ENCODE data around the gene CRISPLD2. TPM values are rescaled to one million over a fixed set of nuclear protein-coding genes. Genes with fewer than 3 reads are reported as not detected.
A peak's percentile ranks its signal among the peaks of the same experiment; 100 is the strongest.

Gene CRISPLD2
- total RNA-seq, 1 experiment from 2014 or later, result 2.0 TPM

DNA sequence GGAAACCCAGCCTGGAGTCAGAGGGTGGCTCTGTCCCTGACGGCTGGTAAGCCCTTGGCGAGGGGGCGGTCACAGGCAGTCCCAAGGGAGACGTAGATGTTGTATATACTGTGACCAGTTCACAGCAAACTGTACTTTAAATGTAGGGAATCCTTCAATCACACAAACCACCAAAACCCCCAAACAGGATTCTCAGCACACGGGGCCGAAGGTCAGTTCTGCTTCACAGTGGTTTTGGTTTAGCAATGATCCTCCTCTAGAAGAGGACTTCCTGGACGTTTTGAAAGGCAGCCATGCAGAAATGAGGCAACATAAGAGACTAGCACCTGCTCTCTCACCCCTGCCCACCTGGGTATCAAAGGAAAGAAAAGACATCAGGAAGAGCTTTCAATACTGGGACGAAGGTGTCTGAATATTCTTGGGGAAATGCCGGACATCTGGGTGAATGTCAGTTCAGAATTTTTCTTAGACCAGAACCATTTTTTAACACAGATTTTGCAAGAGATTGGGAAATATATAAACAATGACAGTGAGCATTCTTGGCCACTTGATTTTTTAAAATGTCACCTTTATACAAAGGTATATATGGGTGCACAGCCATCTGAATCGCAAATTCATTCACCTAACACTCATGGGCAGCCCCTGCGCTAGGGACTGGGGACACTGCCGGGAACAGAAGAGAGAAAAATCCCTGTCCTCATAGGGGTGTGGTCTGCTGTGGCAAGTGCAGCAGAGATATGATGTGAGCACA lies 74.2 kb downstream of the CRISPLD2 start:
- no peaks in the 10 kb centered on the region for H3K27me3 ChIP-seq (ENCODE audit: control insufficient read depth, insufficient read depth, low read length)
- H3K4me3 ChIP-seq (ENCODE audit: insufficient read depth, low read depth, low read length), result no peak overlapping the region
- H3K36me3 ChIP-seq (replicated peaks; ENCODE audit: control insufficient read depth, insufficient read depth, low read length), result no peaks in the 10 kb centered on the region
- DNase-seq, result no peak

DNA sequence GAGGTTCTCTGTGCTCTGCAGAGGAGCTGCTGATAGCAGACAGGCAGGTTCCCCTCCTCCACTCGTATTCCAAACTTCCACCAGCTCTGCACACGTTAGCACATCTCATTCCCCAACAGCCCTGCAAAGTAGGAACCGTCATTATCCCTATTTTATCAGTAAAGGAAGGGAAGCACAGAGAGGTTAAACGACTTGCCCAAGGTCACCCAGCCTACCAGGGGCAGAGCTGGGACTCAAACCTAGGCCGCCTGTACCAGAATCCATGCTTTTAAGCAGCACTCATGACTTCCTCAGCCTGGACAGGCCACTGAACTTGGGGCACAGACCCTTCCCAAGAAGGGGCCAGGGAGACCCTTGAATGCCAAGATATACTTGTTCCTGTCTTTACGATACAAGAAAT lies 75.2 kb downstream of the CRISPLD2 start:
- H3K4me3 ChIP-seq (ENCODE audit: insufficient read depth, low read depth, low read length), result no peak overlapping the region
- H3K27me3 ChIP-seq (ENCODE audit: control insufficient read depth, insufficient read depth, low read length), result no peaks in the 10 kb centered on the region
- no peaks in the 10 kb centered on the region for H3K36me3 ChIP-seq (replicated peaks; ENCODE audit: control insufficient read depth, insufficient read depth, low read length)
- no peak for DNase-seq

DNA sequence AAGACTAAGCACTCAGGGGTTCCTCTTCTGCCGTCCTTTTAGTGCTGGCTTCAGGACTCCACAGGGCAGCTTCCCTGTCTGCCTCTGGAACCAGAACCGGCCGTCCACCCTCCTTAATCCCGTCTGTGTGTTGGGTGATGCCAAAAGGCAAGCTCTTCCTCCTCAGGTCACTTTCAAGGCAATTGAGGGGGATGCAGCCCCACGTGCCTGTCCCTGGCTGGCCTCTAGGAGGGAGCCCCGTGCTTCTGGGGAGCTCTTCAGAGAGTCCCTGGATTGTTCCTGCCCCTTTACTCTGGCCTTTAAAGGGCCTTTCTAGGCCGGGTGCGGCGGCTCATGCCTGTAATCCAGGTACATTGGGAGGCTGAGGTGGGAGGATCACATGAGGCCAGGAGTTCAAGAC lies 77.1 kb downstream of the CRISPLD2 start:
- Histone ChIP-seq H3K27me3 (ENCODE audit: control insufficient read depth, insufficient read depth, low read length) (no peaks in the 10 kb centered on the region), H3K36me3 (replicated peaks; ENCODE audit: control insufficient read depth, insufficient read depth, low read length) (no peaks in the 10 kb centered on the region), H3K4me3 (ENCODE audit: insufficient read depth, low read depth, low read length) (no peak overlapping the region)
- no peak for DNase-seq

DNA sequence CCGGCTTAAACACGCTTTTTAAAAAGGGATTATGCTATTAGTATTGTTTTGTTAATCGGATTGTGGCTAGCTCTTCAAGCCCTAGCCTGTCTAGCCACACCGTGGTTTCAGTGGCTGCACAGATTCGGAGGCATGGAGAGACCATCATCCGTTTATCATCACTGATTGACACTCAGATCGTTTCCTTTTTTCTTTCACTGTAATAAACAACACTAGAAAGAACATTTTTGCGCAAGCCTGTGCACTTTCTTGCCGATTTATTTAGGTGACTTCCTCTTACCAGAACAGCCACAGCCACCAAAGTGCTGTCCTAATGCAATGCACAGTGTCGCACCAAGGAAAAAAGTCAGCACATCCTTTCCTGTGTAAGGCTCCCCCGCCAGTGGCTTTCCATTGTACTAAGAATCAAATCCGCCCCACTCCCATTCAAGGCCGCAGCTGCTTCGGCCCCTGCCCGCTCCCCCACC lies 78.2 kb downstream of the CRISPLD2 start:
- no peaks in the 10 kb centered on the region for H3K36me3 ChIP-seq (replicated peaks; ENCODE audit: control insufficient read depth, insufficient read depth, low read length)
- H3K27me3 ChIP-seq (ENCODE audit: control insufficient read depth, insufficient read depth, low read length), result no peaks in the 10 kb centered on the region
- no peak for DNase-seq
- H3K4me3 ChIP-seq (ENCODE audit: insufficient read depth, low read depth, low read length), result no peak overlapping the region

DNA sequence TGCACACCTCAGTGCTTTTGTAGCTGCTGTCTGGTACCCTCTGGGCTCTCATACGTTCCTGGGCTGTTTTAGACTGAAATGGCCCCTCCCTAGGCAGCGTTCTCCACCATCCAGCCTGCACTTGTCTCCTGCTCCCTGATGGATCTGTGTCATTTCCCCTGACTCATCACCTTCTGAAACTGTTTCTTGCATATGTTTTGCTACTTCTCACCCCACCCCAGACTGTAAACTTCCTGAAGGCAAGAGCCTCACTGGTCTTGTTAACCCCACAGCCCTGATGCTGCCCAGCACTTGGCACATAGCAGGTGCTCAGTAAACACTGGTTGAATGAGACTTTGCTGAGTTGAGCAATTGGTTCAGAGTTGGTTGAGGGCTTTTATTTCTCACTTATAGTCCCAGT lies 78.7 kb downstream of the CRISPLD2 start:
- Histone ChIP-seq H3K27me3 (ENCODE audit: control insufficient read depth, insufficient read depth, low read length) (no peaks in the 10 kb centered on the region), H3K36me3 (replicated peaks; ENCODE audit: control insufficient read depth, insufficient read depth, low read length) (no peaks in the 10 kb centered on the region), H3K4me3 (ENCODE audit: insufficient read depth, low read depth, low read length) (no peak overlapping the region)
- DNase-seq, result no peak

DNA sequence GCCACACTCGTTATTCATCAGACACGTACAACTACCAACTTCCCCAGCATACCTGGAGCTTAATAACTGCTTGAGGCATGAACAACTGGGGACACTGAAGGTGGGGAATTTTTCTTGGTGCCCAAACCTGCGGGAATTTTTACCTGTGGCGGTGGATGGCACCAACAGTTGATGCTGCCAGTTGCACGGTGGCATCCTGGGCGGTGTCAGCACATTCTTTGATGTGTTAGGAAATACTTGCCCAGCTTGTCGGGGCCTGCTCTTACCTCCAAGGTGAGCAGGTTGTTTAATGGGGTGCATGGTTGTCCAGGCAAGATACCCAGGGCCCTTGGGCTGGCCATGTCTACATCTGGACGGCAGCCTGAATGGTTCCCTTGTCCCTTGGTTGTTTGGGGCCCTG lies 79.6 kb downstream of the CRISPLD2 start:
- H3K36me3 ChIP-seq (replicated peaks; ENCODE audit: control insufficient read depth, insufficient read depth, low read length), result no peaks in the 10 kb centered on the region
- H3K4me3 ChIP-seq (ENCODE audit: insufficient read depth, low read depth, low read length), result no peak overlapping the region
- no peaks in the 10 kb centered on the region for H3K27me3 ChIP-seq (ENCODE audit: control insufficient read depth, insufficient read depth, low read length)
- no peak for DNase-seq

DNA sequence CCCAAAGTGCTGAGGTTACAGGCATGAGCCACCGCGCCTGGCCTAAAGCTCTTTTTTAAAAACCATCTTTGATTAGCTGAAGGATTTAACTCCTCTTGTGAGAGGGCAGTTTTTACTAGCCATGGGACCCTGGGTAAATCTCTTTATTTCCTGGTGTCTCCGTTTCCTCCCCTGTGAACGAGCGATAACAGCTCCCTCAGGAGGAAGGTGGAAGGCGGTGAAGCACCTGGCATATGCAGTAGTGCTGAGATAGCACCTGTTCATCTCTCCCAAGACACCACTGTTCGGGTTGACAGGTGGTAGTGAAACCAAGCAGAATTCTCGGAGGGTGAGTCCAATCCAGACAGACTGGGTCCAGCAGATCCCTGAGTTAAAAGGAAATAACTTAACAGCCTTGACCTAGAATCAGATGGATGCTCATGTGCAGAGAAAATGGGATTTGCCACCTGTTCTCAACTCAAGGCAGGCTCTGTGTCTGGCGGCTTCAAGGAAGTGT lies 86.2 kb downstream of the CRISPLD2 start:
- Histone ChIP-seq H3K36me3 (replicated peaks; ENCODE audit: control insufficient read depth, insufficient read depth, low read length) (no peaks in the 10 kb centered on the region), H3K27me3 (ENCODE audit: control insufficient read depth, insufficient read depth, low read length) (no peaks in the 10 kb centered on the region), H3K4me3 (ENCODE audit: insufficient read depth, low read depth, low read length) (no peak overlapping the region)
- DNase-seq, result peak; percentile 64

DNA sequence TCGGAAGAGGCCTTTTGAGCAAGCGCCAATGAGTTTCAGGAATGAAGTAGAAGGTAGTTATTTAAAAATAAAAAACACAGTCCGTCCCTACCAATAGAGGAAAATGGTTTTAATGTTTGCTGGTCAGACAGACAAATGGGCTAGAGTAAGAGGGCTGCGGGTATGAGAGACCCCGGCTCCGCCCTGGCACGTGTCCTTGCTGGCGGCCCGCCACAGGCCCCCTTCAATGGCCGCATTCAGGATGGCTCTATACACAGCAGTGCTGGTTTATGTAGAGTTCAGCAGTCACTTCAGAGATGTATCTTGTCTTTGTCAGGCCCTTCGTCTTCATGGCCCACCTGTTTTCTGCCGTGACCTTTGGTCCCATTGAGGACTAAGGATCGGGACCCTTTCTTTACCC lies 87.3 kb downstream of the CRISPLD2 start:
- H3K4me3 ChIP-seq (ENCODE audit: insufficient read depth, low read depth, low read length), result no peak overlapping the region
- no peaks in the 10 kb centered on the region for H3K36me3 ChIP-seq (replicated peaks; ENCODE audit: control insufficient read depth, insufficient read depth, low read length)
- H3K27me3 ChIP-seq (ENCODE audit: control insufficient read depth, insufficient read depth, low read length), result no peaks in the 10 kb centered on the region
- no peak for DNase-seq

DNA sequence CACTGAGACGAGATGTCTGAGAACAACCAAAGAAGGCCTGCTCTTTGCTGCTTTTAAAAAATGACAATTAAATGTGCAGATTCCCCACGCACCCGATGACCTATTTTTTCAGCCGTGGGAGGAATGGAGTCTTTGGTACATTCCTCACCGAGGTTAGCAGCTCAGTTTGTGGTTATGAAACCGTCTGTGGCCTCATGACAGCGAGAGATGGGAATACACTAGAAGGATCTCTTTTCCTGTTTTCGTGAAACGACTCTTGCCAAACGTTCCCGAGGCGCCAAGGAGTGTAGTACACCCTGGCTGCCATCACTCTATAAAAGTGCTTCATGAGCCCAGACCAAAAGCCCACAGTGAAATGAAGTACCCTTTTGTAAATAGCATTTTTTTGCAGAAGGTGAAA lies 87.8 kb downstream of the CRISPLD2 start:
- Histone ChIP-seq H3K36me3 (replicated peaks; ENCODE audit: control insufficient read depth, insufficient read depth, low read length) (no peaks in the 10 kb centered on the region), H3K27me3 (ENCODE audit: control insufficient read depth, insufficient read depth, low read length) (no peaks in the 10 kb centered on the region), H3K4me3 (ENCODE audit: insufficient read depth, low read depth, low read length) (no peak overlapping the region)
- DNase-seq, result no peak

DNA sequence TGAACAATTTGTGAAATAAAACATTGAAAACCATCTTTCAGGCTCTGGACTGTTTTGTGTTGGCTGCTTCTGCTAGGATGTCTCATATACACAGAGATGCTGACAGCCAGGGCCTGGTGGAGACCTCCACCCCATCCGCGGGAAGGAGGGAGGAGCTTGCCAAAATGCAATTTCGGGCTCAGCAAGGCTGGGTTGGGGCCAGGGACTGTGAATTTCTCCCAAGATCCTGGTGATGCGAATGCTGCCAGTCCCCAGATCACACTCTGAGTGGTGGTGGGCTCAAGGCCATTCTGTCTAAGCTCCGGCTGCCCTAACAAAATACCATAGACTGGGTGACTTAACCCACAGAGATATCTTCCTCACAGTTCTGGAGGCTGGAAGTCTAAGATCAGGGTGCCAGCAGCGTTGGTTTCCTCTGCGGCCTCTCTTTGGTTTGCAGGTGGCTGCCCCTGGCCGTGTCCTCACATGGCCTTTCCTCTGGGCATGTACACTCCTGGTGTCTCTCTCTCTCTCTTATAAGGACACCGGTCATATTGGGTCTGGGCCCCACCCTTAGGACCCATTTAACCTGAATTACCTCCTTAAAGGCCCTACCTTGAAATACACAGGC lies 89.8 kb downstream of the CRISPLD2 start:
- Histone ChIP-seq H3K4me3 (ENCODE audit: insufficient read depth, low read depth, low read length) (no peak overlapping the region), H3K27me3 (ENCODE audit: control insufficient read depth, insufficient read depth, low read length) (no peaks in the 10 kb centered on the region), H3K36me3 (replicated peaks; ENCODE audit: control insufficient read depth, insufficient read depth, low read length) (no peaks in the 10 kb centered on the region)
- no peak for DNase-seq

DNA sequence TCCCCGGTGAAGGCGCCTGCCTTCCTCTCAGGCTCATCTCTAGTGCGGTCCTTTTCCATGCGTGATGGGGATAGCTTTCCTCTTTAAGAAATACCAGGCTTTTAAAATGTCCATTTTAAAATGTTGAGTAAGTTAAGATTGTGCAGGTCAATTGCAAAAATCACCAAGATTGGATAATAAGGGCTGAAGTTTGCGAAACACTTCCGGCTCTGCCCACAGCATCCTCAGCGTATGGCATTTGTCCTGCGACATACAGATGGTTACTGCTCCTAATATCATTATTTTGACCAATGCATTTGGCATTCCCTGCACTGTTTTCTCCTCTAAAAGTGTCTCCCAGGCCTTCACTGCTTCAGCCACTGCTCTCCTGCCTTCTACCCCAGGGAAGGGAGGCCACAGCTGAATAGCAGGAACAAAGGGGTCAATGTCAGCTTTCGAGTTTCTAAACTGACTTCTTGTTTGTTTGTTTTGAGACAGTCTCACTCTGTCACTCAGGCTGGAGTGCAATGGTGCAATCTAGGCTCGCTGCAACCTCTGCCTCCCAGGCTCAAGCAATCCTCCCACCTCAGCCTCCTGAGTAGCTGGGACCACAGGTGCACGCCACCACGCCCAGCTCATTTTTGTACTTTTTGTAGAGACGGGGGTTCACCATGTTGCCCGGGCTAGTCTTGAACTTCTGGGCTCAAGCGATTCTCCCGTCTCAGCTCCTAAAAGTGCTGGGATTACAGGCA lies 91.9 kb downstream of the CRISPLD2 start:
- Histone ChIP-seq H3K36me3 (replicated peaks; ENCODE audit: control insufficient read depth, insufficient read depth, low read length) (no peaks in the 10 kb centered on the region), H3K4me3 (ENCODE audit: insufficient read depth, low read depth, low read length) (no peak overlapping the region), H3K27me3 (ENCODE audit: control insufficient read depth, insufficient read depth, low read length) (no peaks in the 10 kb centered on the region)
- DNase-seq, result no peak

DNA sequence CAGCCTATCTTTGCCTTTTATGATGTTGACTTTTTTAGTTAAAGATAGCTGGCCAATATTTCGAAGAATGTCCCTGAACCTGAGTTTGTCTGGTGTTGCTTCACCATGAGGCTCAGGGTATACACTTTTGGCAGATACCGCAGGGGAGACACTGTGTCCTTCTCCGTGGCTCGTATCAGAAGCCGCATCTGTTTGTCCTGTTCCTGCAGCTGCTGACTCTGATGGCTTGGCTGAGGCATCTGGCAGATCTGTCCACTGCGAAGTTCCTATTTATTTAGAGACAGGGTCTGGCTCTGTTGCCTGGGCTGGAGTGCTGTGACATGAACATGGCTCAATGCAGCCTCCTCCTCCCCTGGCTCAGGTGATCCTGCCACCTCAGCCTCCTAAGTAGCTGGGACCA lies 93.5 kb downstream of the CRISPLD2 start:
- Histone ChIP-seq H3K27me3 (ENCODE audit: control insufficient read depth, insufficient read depth, low read length) (no peaks in the 10 kb centered on the region; the same call in 1 of the 2 replicates), H3K4me3 (ENCODE audit: insufficient read depth, low read depth, low read length) (no peak overlapping the region), H3K36me3 (replicated peaks; ENCODE audit: control insufficient read depth, insufficient read depth, low read length) (no peaks in the 10 kb centered on the region)
- no peak for DNase-seq

DNA sequence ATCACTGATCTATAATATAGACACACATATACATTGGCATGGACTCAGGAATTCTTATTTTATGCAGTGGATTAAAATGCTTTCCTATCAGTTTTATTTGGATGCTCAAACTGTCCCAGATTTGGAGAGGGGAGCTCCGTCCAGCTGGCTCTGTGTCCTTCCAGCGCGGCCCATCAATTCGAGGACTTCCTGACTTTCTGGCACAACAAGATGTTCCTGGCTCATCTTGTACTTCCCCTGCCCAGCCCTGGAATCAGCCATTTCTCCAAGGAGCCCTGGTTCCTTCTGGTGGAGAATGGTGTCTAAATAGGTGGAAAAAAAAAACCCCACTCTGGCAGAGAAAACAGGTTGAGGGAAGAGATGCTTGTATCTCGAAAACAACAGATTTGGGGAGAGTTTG lies 94.5 kb downstream of the CRISPLD2 start:
- no peak for DNase-seq
- no peak overlapping the region for H3K4me3 ChIP-seq (ENCODE audit: insufficient read depth, low read depth, low read length)
- no peaks in the 10 kb centered on the region; the same call in 1 of the 2 replicates for H3K27me3 ChIP-seq (ENCODE audit: control insufficient read depth, insufficient read depth, low read length)
- H3K36me3 ChIP-seq (replicated peaks; ENCODE audit: control insufficient read depth, insufficient read depth, low read length), result no peaks in the 10 kb centered on the region

DNA sequence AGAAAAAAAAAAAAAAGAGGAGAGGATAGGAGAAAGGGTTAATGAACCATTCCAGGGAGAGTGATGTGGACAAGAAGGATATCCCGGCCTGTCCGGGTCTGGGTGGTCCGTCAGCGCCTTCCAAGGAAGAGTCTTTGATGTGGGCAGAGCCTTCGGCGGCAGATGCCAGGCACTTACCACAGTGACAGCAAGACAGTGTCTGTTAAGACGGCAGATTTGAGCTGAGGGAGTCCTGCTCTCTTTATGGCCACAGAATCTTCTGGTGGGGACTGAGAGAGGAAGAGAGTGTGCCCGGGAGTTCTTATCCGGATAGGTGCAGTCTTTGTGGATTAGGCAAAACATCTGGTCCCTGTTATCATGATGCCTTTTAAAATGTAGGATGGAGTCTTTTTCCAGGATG lies 96.4 kb downstream of the CRISPLD2 start:
- no peak for DNase-seq
- H3K36me3 ChIP-seq (replicated peaks; ENCODE audit: control insufficient read depth, insufficient read depth, low read length), result no peaks in the 10 kb centered on the region
- H3K27me3 ChIP-seq (ENCODE audit: control insufficient read depth, insufficient read depth, low read length), result no peaks in the 10 kb centered on the region; the same call in 1 of the 2 replicates
- no peak overlapping the region for H3K4me3 ChIP-seq (ENCODE audit: insufficient read depth, low read depth, low read length)

DNA sequence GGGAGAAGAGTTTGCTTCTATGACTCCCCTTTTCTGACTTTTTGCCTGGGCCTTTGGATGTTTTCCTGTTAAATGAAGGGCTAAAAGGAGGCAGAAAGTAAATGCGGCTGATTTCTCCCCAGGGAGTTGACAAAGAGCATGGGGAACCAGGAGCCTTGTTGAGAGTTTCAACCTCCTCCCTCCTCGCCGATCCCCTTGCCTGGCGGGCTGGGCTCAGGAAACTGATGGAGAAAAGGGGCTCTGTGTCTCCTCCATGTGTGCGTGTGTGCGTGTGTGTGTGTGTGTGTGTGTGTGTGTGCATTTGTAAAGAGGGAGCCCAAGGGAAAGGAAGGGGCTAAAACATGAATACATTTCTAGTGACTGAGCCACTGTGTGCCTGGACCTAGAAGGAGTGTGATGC lies 97.1 kb downstream of the CRISPLD2 start:
- Histone ChIP-seq H3K4me3 (ENCODE audit: insufficient read depth, low read depth, low read length) (no peak overlapping the region), H3K27me3 (ENCODE audit: control insufficient read depth, insufficient read depth, low read length) (no peaks in the 10 kb centered on the region; the same call in 1 of the 2 replicates), H3K36me3 (replicated peaks; ENCODE audit: control insufficient read depth, insufficient read depth, low read length) (no peaks in the 10 kb centered on the region)
- no peak for DNase-seq

Data from H7 (cell line).